ENCODE results near the gene BAZ1B.

DNA sequence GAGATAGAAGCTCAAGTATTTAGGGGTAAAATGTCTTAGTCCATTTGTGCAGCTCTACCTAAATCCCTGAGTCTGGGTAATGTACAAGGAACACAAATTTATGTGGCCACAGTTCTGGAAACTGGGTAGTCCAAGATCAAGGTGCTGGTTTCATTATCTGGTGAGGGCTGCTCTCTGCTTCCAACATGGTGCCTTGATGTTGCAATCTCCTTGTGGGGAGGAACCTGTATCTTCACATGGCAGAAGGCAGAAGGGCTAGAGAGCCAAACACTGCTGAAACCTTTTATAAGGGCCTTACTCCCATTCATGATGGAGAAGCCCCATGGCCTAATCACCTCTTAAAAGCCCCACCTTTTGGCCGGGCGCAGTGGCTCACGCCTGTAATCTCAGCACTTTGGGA, 8.7 kb upstream of the BAZ1B start:
- TF ChIP-seq POLR2A (IDR thresholded peaks at IDR 0.05; ENCODE audit: extremely low read depth, insufficient read length) = no peak
- TF ChIP-seq, protein P1, sequence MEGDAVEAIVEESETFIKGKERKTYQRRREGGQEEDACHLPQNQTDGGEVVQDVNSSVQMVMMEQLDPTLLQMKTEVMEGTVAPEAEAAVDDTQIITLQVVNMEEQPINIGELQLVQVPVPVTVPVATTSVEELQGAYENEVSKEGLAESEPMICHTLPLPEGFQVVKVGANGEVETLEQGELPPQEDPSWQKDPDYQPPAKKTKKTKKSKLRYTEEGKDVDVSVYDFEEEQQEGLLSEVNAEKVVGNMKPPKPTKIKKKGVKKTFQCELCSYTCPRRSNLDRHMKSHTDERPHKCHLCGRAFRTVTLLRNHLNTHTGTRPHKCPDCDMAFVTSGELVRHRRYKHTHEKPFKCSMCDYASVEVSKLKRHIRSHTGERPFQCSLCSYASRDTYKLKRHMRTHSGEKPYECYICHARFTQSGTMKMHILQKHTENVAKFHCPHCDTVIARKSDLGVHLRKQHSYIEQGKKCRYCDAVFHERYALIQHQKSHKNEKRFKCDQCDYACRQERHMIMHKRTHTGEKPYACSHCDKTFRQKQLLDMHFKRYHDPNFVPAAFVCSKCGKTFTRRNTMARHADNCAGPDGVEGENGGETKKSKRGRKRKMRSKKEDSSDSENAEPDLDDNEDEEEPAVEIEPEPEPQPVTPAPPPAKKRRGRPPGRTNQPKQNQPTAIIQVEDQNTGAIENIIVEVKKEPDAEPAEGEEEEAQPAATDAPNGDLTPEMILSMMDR (IDR thresholded peaks at IDR 0.05; ENCODE audit: low read depth, low read length) = no peak
- TF ChIP-seq, protein P2, sequence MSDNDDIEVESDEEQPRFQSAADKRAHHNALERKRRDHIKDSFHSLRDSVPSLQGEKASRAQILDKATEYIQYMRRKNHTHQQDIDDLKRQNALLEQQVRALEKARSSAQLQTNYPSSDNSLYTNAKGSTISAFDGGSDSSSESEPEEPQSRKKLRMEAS (IDR thresholded peaks at IDR 0.05; ENCODE audit: low read depth, low read length) = no peak
